ENCODE results near the gene CNTRL. TPM values are rescaled to one million over a fixed set of nuclear protein-coding genes. Genes with fewer than 3 reads are reported as not detected.

The CNTRL gene
- total RNA-seq, 1 experiment from 2014 or later = 11.6 TPM

DNA sequence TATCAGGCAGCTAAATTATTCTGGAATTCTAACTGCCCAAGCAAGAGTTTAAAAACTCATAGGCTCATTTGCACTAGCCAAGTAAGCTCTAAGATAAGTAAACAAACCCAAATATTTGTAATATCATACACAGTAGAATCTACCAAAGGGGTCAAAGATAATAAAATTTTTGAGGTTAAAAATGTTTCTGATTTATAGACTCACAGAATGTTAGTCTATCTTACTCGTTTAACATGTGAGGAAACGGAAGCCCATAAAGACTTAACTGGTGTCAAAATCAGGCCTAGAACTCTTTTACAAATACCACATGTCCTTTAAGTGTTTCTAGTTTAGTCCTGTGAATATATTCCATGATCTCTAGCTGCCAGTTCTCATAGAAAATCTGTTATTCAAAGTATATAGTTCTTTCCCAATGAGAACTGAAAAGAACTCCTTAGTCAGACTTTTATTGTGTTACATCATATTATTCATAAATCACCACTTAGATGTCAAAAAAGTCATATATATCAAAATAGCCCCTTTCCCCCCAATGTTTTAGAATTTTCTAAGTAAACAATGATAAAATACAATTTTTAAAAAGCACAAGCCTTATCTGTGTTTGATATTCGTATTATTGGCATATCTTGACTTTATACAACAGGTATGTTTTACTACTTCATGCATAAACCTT is 113.0 kb downstream of the CNTRL start:
- Mint-ChIP-seq H3K4me1 (0 out of 4 replicates have a peak, but pooled peaks cover 0 to 3% of the 10 kb centered on the region in 2 experiments), H3K27me3 (ENCODE audit: low read depth) (no peaks in the 10 kb centered on the region), H3K4me3 (no peak overlapping the region), H3K36me3 (ENCODE audit: insufficient read depth in 1 of 3, low read depth in 3 of 3) (peaks cover 1 to 18% (median 6%) of the 10 kb centered on the region in 3 experiments; a peak in 5 of 7 replicates), H3K27ac (no peak overlapping the region), H3K9me3 (no peaks in the 10 kb centered on the region)
- no peak overlapping the region for H4K91ac ChIP-seq (ENCODE audit: insufficient read length, low read depth, low read length)
- no peak overlapping the region for H2AFZ ChIP-seq (ENCODE audit: low read length)
- no peaks in the 10 kb centered on the region for H3K9me3 ChIP-seq (ENCODE audit: control insufficient read depth, low read depth, low read length)
- H3K4ac ChIP-seq (ENCODE audit: low read depth, low read length) = no peak overlapping the region
- no peak overlapping the region for H3K56ac ChIP-seq (ENCODE audit: insufficient read length, low read depth, low read length)
- H2BK120ac ChIP-seq (ENCODE audit: low read depth, low read length, poor library complexity, severe bottlenecking) = no peak overlapping the region
- H3K27me3 ChIP-seq (ENCODE audit: insufficient read depth, low read length) = no peaks in the 10 kb centered on the region
- no peak for DNase-seq
- H4K5ac ChIP-seq (ENCODE audit: insufficient read length, low read depth, low read length) = no peak overlapping the region
- no peak overlapping the region for H2AK5ac ChIP-seq (ENCODE audit: insufficient read length, low read length)
- H2BK20ac ChIP-seq (ENCODE audit: low read depth, low read length, poor library complexity, severe bottlenecking) = no peak overlapping the region
- no peak overlapping the region for H3K18ac ChIP-seq (ENCODE audit: insufficient read length, low read depth, low read length)
- no peak overlapping the region for H3K23ac ChIP-seq (ENCODE audit: insufficient read length, low read depth, low read length)
- H3K79me1 ChIP-seq (ENCODE audit: insufficient read depth, low read depth, low read length, poor library complexity, severe bottlenecking) = peaks cover 3% of the 10 kb centered on the region
- H3K9ac ChIP-seq (ENCODE audit: extremely low read depth, insufficient read length, low read length) = no peak overlapping the region
- H3K4me1 ChIP-seq (ENCODE audit: insufficient read depth, low read length) = no peaks in the 10 kb centered on the region; the same call in 1 of the 2 replicates
- H4K8ac ChIP-seq (replicated peaks; ENCODE audit: insufficient read length, low read depth, low read length) = no peak overlapping the region
- peaks cover 5% of the 10 kb centered on the region; the same call in 1 of the 2 replicates for H3K79me2 ChIP-seq (ENCODE audit: insufficient read depth, low read length)
- no peak overlapping the region for H2BK5ac ChIP-seq (ENCODE audit: insufficient read length, low read length)
- H3T11ph ChIP-seq (ENCODE audit: low read length) = no peak overlapping the region
- H2BK15ac ChIP-seq (ENCODE audit: low read depth, low read length) = no peak overlapping the region
- no CpG with 5 or more reads among the region's 3 CpGs for WGBS (ENCODE audit: extremely low coverage, insufficient read length, low lambda C conversion rate)
- H3K23me2 ChIP-seq (ENCODE audit: insufficient read length, low read depth, low read length, poor library complexity, severe bottlenecking) = no peaks in the 10 kb centered on the region
- TF ChIP-seq, protein P1, sequence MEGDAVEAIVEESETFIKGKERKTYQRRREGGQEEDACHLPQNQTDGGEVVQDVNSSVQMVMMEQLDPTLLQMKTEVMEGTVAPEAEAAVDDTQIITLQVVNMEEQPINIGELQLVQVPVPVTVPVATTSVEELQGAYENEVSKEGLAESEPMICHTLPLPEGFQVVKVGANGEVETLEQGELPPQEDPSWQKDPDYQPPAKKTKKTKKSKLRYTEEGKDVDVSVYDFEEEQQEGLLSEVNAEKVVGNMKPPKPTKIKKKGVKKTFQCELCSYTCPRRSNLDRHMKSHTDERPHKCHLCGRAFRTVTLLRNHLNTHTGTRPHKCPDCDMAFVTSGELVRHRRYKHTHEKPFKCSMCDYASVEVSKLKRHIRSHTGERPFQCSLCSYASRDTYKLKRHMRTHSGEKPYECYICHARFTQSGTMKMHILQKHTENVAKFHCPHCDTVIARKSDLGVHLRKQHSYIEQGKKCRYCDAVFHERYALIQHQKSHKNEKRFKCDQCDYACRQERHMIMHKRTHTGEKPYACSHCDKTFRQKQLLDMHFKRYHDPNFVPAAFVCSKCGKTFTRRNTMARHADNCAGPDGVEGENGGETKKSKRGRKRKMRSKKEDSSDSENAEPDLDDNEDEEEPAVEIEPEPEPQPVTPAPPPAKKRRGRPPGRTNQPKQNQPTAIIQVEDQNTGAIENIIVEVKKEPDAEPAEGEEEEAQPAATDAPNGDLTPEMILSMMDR (conservative IDR thresholded peaks at IDR 0.05) = no peak
- no peak overlapping the region for H3K4me2 ChIP-seq (ENCODE audit: insufficient read depth, insufficient read length, low read length)
- no peak overlapping the region for H2BK12ac ChIP-seq (ENCODE audit: insufficient read length, low read depth, low read length)
- no peak overlapping the region for H3K27ac ChIP-seq (ENCODE audit: insufficient read length, low read depth, low read length)
- no peaks in the 10 kb centered on the region for H4K20me1 ChIP-seq (ENCODE audit: control insufficient read depth, insufficient read depth, insufficient read length)
- H3K14ac ChIP-seq (ENCODE audit: insufficient read depth, low read length) = no peak overlapping the region
